ENCODE results near the gene SLC22A3. TPM values are rescaled to one million over a fixed set of nuclear protein-coding genes. Genes with fewer than 3 reads are reported as not detected.
"Not testable (repeated sequence)": the region's sequence is repeated elsewhere in the genome, so short reads cannot be mapped to it uniquely, and the experiment has no call there.

SLC22A3 gene
- total and polyA plus RNA-seq, 2 experiments from 2014 or later: 34.9 to 40.3 TPM

GRCh38 chr6:160367798-160368547, 19.8 kb downstream of the SLC22A3 start:
- Histone ChIP-seq H3K79me2 (peaks cover 6% of the 10 kb centered on the region), H3K9me3 (ENCODE audit: low read depth) (no peaks in the 10 kb centered on the region), H3K9me2 (replicated peaks; ENCODE audit: insufficient read depth) (no peaks in the 10 kb centered on the region), H3K27ac (no peak overlapping the region), H3K4me3 (no peak overlapping the region), H3K27me3 (no peaks in the 10 kb centered on the region), H3K36me3 (replicated peaks; ENCODE audit: insufficient read depth, low read depth) (no peaks in the 10 kb centered on the region), H3K4me1 (ENCODE audit: insufficient read depth) (no peaks in the 10 kb centered on the region), H4K20me1 (ENCODE audit: insufficient read depth, poor library complexity, severe bottlenecking) (no peaks in the 10 kb centered on the region), H2AFZ (no peak overlapping the region), H3K4me2 (no peak overlapping the region)
- 91% methylated on average over 6 of the region's 6 CpGs for WGBS (ENCODE audit: low lambda C conversion rate, missing lambda C conversion rate)
- TF ChIP-seq, protein P1, sequence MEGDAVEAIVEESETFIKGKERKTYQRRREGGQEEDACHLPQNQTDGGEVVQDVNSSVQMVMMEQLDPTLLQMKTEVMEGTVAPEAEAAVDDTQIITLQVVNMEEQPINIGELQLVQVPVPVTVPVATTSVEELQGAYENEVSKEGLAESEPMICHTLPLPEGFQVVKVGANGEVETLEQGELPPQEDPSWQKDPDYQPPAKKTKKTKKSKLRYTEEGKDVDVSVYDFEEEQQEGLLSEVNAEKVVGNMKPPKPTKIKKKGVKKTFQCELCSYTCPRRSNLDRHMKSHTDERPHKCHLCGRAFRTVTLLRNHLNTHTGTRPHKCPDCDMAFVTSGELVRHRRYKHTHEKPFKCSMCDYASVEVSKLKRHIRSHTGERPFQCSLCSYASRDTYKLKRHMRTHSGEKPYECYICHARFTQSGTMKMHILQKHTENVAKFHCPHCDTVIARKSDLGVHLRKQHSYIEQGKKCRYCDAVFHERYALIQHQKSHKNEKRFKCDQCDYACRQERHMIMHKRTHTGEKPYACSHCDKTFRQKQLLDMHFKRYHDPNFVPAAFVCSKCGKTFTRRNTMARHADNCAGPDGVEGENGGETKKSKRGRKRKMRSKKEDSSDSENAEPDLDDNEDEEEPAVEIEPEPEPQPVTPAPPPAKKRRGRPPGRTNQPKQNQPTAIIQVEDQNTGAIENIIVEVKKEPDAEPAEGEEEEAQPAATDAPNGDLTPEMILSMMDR (IDR thresholded peaks at IDR 0.05; ENCODE audit: poor library complexity): no peak
- TF ChIP-seq EZH2 (IDR thresholded peaks at IDR 0.05; ENCODE audit: borderline replicate concordance) (no peak), EZH2phosphoT487 (IDR thresholded peaks at IDR 0.05; ENCODE audit: low read depth, severe bottlenecking, unreplicated experiment) (no peak)
- no peak for DNase-seq (ENCODE audit: low spot score)

DNA sequence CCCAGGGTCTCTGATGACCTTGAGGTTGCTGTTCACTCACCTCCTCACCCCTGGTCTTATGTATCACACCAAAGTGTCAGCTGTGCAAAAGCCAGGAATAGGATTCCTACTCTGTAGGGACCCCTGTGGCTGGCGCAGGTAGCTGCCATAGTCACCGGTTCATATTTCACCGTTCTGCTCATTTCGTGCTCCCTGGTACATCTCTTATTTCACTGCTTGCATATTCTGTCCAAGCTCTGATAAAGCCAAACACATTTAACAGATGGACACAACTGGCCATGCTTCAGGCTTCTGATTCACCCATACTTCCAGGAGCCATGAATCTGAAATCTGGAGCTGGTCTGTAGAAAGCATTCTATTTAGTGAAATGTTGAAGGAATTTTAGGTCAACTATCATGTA, 20.5 kb downstream of the SLC22A3 start:
- Histone ChIP-seq H3K27ac (no peak overlapping the region), H3K4me1 (ENCODE audit: insufficient read depth) (no peaks in the 10 kb centered on the region), H4K20me1 (ENCODE audit: insufficient read depth, poor library complexity, severe bottlenecking) (no peaks in the 10 kb centered on the region), H3K27me3 (no peaks in the 10 kb centered on the region), H3K4me2 (no peak overlapping the region), H3K9me2 (replicated peaks; ENCODE audit: insufficient read depth) (no peaks in the 10 kb centered on the region), H3K79me2 (peaks cover 6% of the 10 kb centered on the region), H3K9me3 (ENCODE audit: low read depth) (no peaks in the 10 kb centered on the region), H3K36me3 (replicated peaks; ENCODE audit: insufficient read depth, low read depth) (no peaks in the 10 kb centered on the region), H3K4me3 (no peak overlapping the region), H2AFZ (no peak overlapping the region)
- WGBS (ENCODE audit: low lambda C conversion rate, missing lambda C conversion rate): 92% methylated on average over 4 of the region's 4 CpGs
- no peak for DNase-seq (ENCODE audit: low spot score)
- TF ChIP-seq EZH2phosphoT487 (IDR thresholded peaks at IDR 0.05; ENCODE audit: low read depth, severe bottlenecking, unreplicated experiment) (no peak), EZH2 (IDR thresholded peaks at IDR 0.05; ENCODE audit: borderline replicate concordance) (no peak)
- TF ChIP-seq, protein P1 (IDR thresholded peaks at IDR 0.05; ENCODE audit: poor library complexity): no peak

GRCh38 chr6:160373601-160374000, 25.4 kb downstream of the SLC22A3 start:
- not testable (repeated sequence) for H3K27me3 ChIP-seq; H3K79me2 ChIP-seq; H3K9me3 ChIP-seq (ENCODE audit: low read depth); H3K36me3 ChIP-seq (replicated peaks; ENCODE audit: insufficient read depth, low read depth); DNase-seq (ENCODE audit: low spot score); H3K4me2 ChIP-seq; H3K9me2 ChIP-seq (replicated peaks; ENCODE audit: insufficient read depth); H3K4me3 ChIP-seq; H2AFZ ChIP-seq; H3K27ac ChIP-seq; H3K4me1 ChIP-seq (ENCODE audit: insufficient read depth); H4K20me1 ChIP-seq (ENCODE audit: insufficient read depth, poor library complexity, severe bottlenecking)
- 73% methylated on average over 4 of the region's 4 CpGs for WGBS (ENCODE audit: low lambda C conversion rate, missing lambda C conversion rate)

DNA sequence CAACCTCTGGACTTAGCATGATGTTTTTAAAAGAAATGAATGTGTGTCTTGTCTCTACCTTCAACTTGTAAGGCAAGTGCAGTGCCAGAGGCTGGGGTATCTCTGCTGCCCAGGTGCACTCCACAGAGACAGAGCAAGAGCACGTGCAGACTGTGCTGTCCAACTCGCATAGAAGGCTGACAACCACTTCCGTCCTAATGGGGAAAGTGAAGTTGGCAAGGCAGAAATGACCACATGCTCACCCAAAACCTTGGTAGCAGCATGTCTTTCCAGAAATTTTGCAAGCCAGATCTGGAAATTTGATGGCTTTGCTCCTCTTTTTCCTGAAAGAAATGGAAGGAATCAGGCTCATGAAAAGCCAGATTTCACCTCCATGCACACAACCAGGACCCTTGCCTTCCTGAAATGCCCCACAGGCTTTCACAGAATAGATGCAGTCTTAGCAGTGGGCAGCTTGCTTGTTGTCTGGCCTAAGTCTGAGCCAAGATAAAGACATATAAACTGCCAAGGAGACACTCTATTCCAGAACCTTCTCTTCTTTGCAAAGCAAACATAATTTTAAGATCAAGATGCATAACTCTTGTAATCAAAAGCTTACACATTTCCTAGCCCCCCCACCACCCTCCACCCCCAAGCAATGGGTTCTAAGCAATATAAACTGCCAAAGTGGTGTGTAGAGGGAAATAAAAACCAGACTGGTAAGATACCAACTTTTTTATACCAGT, 26.8 kb downstream of the SLC22A3 start:
- Histone ChIP-seq H2AFZ (no peak overlapping the region), H3K9me2 (replicated peaks; ENCODE audit: insufficient read depth) (no peaks in the 10 kb centered on the region), H3K79me2 (peaks cover 6% of the 10 kb centered on the region), H3K9me3 (ENCODE audit: low read depth) (no peaks in the 10 kb centered on the region), H3K36me3 (replicated peaks; ENCODE audit: insufficient read depth, low read depth) (no peaks in the 10 kb centered on the region), H3K4me2 (no peak overlapping the region), H3K4me3 (no peak overlapping the region), H4K20me1 (ENCODE audit: insufficient read depth, poor library complexity, severe bottlenecking) (no peaks in the 10 kb centered on the region), H3K27ac (no peak overlapping the region), H3K4me1 (ENCODE audit: insufficient read depth) (no peaks in the 10 kb centered on the region), H3K27me3 (no peaks in the 10 kb centered on the region)
- TF ChIP-seq EZH2phosphoT487 (IDR thresholded peaks at IDR 0.05; ENCODE audit: low read depth, severe bottlenecking, unreplicated experiment): no peak
- no peak for TF ChIP-seq EZH2 (IDR thresholded peaks at IDR 0.05; ENCODE audit: borderline replicate concordance)
- TF ChIP-seq, protein P1 (IDR thresholded peaks at IDR 0.05; ENCODE audit: poor library complexity): no peak
- 73% methylated on average over 3 of the region's 3 CpGs for WGBS (ENCODE audit: low lambda C conversion rate, missing lambda C conversion rate)
- DNase-seq (ENCODE audit: low spot score): no peak

All from hepatocyte (in vitro differentiated cells).